ENCODE measurements around the gene FXN.
"Not testable (repeated sequence)": the region's sequence is repeated elsewhere in the genome, so short reads cannot be mapped to it uniquely, and the experiment has no call there.

The FXN gene

GRCh38 chr9:69046723-69047122 lies 11.2 kb downstream of the FXN start:
- no peak for DNase-seq (ENCODE audit: low read depth)
- no peak for TF ChIP-seq CTCF (conservative IDR thresholded peaks at IDR 0.05; ENCODE audit: control insufficient read depth, insufficient read depth, low read depth, low read length)
- H3K4me3 ChIP-seq (ENCODE audit: control insufficient read depth, low read depth, low read length), result no peak overlapping the region

GRCh38 chr9:69047371-69047770 lies 11.8 kb downstream of the FXN start:
- TF ChIP-seq CTCF (conservative IDR thresholded peaks at IDR 0.05; ENCODE audit: control insufficient read depth, insufficient read depth, low read depth, low read length), result no peak
- no peak overlapping the region for H3K4me3 ChIP-seq (ENCODE audit: control insufficient read depth, low read depth, low read length)
- DNase-seq (ENCODE audit: low read depth), result no peak

GRCh38 chr9:69049094-69049493 lies 13.5 kb downstream of the FXN start:
- TF ChIP-seq CTCF (conservative IDR thresholded peaks at IDR 0.05; ENCODE audit: control insufficient read depth, insufficient read depth, low read depth, low read length), result no peak
- no peak overlapping the region for H3K4me3 ChIP-seq (ENCODE audit: control insufficient read depth, low read depth, low read length)
- DNase-seq (ENCODE audit: low read depth), result no peak

- not testable (repeated sequence) for DNase-seq (ENCODE audit: low read depth); H3K4me3 ChIP-seq (ENCODE audit: control insufficient read depth, low read depth, low read length)
These were observed 15.4 kb downstream of the FXN start for GRCh38 chr9:69050936-69051335.

GRCh38 chr9:69054989-69055388 lies 19.4 kb downstream of the FXN start:
- DNase-seq (ENCODE audit: low read depth), result no peak
- no peak overlapping the region for H3K4me3 ChIP-seq (ENCODE audit: control insufficient read depth, low read depth, low read length)
- no peak for TF ChIP-seq CTCF (conservative IDR thresholded peaks at IDR 0.05; ENCODE audit: control insufficient read depth, insufficient read depth, low read depth, low read length)

GRCh38 chr9:69056191-69056815 lies 20.8 kb downstream of the FXN start:
- H3K4me3 ChIP-seq (ENCODE audit: control insufficient read depth, low read depth, low read length), result no peak overlapping the region
- peak; percentile 3 for DNase-seq (ENCODE audit: low read depth)
- TF ChIP-seq CTCF (conservative IDR thresholded peaks at IDR 0.05; ENCODE audit: control insufficient read depth, insufficient read depth, low read depth, low read length), result no peak

GRCh38 chr9:69058101-69058500 lies 22.5 kb downstream of the FXN start:
- no peak for DNase-seq (ENCODE audit: low read depth)
- TF ChIP-seq CTCF (conservative IDR thresholded peaks at IDR 0.05; ENCODE audit: control insufficient read depth, insufficient read depth, low read depth, low read length), result no peak
- H3K4me3 ChIP-seq (ENCODE audit: control insufficient read depth, low read depth, low read length), result no peak overlapping the region

All from fibroblast of mammary gland (primary cell).